HG03064 (cell line): Measurements from ENCODE around the gene GNPTG.
A peak's percentile ranks its signal among the peaks of the same experiment; 100 is the strongest.

ENCODE experiments used
- ATAC-seq: cut with Tn5 transposase; IDR thresholded peaks from one replicate; pipeline ENCODE4 v1.9.1; 2021; ENCODE audit warnings: low read depth; ENCODE audit not compliant: unreplicated experiment

The GNPTG gene

DNA sequence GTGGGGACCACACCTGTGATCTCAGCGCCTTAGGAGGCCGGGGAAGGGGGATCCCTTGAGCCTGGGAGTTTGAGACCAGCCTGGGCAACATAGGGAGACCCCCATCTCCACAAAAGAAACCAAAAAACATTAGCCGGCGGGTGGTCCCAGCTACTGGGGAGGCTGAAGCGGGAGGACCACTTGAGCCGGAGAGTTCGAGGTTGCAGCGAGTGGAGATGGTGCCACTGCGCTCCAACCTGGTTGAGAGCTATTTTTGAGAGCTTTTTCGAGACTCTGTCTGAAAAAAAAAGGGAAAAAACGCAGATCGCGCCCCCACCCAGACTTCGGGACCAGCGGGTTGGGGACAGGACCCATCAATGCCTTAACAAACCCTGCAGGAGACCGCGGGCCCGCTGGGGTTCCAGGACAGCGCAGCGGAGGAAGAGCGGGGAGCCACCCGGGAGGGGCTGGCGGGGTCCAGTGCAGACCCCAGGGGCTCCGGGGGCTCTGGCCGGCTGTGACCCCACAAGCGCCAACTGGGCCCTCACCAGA is 19.0 kb upstream of the GNPTG start:
- no peak for ATAC-seq

GRCh38 chr16:1333149-1333812 is 18.4 kb upstream of the GNPTG start, which contains the start of gene BAIAP3:
TSS of gene BAIAP3 (plus strand) at chr16:1333645. CDS start at chr16:1338550, 4,905 bp downstream.
- ATAC-seq, result no peak

GRCh38 chr16:1333854-1334700 is 17.7 kb upstream of the GNPTG start:
- no peak for ATAC-seq

GRCh38 chr16:1334739-1335138 is 17.0 kb upstream of the GNPTG start:
- no peak for ATAC-seq

- no peak for ATAC-seq
These were observed 16.3 kb upstream of the GNPTG start for GRCh38 chr16:1335211-1335971.

DNA sequence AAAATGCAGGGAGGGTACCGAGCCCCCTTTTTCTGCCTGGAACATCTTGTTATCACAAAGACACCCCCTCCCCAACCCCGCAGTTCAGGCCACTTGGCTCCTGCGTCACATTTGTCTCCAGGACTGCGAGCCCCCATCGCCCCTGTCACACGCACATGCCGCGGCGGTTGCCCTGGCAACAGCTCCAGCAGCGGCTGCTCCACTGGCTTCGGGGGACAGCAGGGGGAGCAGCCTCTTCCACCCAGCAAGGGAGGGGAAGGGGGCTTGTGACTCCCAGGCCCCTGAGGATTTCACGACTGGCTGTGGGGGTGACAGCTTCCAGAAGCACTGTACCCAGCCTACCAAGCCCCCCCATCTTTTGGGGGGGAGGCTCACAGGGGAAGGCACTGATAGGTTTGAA is 15.7 kb upstream of the GNPTG start:
- no peak for ATAC-seq

DNA sequence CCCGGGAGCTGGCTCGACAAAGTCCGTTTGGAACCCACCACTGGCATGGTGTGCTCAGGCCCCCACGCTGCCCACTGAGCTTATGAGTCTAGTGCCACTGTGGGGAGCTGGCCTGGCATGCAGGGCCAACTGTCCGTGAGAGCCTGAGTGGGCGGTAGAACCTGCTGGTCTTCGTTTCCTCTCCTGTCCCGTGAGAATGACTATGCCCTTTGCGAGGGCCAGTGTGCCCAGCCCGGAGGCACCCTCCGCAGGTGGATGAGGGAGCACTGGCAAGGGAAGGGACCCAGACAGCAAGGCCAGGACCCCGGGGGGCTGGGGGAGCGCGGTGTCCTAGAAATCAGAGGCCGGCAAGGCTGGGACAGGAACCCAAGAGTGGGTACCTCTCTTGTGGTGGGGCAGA is 15.1 kb upstream of the GNPTG start:
- ATAC-seq, result no peak

DNA sequence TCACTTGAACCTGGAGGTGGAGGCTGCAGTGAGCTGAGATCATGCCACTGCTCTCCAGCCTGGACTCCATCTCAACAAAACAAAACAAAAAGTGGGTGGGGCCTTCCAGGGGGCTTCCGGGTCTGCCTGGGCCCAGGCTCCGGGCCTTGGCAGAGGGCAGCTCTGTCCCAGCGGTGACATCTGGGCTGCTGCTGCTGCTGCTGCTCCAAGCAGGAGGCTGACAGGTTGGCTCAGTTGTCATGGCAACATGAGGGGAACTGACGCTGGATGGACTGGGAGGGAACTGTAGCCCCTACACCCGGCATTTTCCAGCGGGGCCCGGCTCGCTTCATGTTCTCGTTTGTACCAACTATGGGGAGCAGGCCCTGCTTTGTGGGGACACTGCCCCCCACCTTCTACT is 14.2 kb upstream of the GNPTG start:
- ATAC-seq, result no peak

GRCh38 chr16:1338119-1338730 is 13.5 kb upstream of the GNPTG start:
- ATAC-seq, result no peak

DNA sequence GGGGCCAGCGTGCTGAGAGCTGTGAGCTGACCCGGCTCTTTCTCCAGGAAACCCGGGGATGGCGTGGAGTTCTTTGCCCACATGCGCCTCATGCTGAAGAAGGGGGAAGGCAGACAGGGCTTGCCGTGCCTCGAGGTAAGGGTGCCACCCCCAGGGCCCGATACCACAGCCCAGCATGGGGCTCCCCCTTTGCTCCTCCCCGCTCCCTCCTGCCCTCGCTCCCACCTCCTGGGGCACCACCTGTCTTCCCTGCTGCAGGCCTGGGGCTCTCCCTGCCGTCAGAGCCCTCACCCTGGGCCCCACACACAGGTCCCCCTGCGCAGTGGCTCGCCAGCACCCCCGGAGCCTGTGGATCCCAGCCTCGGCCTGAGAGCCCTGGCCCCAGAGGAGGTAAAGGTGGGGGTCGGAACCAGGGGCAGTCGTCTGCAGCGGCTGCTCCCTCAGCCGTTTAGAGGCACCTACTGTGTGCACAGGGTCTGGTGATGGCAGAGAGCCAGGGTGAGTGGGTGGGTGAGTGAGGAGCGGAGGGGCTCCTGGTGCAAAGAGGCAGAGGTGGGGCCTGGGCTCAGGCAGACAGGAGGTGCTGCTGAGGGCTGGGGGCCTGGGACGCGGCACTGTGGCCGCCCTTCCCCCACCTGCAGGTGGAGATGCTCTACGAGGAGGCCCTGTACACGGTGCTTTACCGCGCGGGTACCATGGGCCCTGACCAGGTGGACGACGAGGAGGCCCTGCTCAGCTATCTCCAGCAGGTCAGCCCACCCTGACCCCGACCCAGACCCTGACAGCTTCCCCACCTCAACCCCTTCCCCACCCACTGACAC is 12.7 kb upstream of the GNPTG start:
- ATAC-seq, result no peak

DNA sequence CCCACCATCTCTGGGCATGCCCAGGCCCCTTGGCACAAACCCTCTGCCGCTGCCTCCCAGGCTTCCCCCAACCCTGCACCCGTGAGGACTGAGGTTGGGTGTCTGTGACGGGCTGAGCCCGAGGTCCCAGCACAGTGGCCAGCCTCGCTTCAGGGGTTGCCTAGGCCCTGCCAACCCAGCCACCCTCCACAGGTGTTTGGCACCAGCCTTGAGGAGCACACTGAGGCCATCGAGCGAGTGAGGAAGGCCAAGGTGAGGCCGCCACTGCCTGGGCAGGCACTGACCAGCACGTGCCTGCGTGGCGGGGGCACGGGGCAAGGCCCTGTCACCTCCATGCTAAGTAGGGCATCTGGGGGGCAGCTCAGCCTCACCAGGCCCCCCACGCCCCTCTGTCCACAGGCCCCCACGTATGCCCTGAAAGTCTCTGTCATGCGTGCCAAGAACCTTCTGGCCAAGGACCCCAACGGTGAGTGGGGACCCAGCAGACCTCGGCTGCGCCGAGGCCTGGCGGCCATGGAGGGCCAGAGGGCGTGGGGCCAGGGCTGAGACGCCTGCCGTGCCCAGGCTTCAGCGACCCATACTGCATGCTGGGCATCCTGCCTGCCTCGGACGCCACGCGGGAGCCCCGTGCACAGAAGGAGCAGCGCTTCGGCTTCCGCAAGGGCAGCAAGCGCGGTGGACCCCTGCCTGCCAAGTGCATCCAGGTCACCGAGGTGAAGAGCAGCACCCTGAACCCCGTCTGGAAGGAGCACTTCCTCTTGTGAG is 10.8 kb upstream of the GNPTG start:
- no peak for ATAC-seq

DNA sequence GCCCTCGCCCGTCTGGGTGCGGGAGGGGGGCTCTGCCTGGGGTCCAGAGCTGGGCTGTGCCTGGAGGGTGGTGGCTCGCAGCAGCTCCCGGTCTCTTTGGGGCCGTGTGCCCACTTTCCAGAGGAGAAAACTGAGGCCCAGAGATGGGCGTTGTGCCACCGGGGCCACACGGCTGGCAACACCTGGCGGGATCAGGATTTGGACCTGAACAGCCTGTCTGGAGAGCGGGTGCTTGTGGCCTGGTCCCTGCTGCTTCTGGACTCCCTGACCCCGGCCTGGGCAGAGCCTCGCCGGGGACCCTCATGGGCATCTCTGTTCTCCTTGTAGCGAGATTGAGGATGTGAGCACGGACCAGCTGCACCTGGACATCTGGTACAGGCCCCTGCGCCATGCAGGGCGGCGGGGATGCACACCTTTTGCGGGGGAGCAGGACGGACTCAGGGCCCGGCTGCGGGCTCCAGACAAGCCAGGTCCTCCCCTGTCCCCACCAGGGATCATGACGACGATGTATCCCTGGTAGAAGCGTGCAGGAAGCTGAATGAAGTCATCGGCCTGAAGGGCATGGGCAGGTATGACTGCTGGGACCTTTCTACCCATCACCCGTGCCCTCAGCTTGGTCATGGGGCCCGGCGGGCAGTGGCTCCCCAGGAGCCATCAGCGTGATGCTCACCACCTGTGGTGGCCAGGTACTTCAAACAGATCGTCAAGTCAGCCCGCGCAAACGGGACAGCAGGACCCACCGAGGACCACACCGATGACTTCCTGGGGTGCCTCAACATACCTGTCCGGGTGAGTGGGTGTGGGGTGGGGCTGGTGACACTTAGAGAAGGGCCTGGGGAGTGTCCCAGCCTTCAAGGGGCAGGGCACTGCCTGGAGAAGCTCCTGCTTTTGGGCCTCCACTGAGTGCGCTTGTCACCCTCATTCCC is 10.0 kb upstream of the GNPTG start:
- no peak for ATAC-seq

- peak; percentile 83 for ATAC-seq
These were observed 9.0 kb upstream of the GNPTG start for GRCh38 chr16:1342526-1343427.

- ATAC-seq, result peak; percentile 19
These were observed 8.1 kb upstream of the GNPTG start for GRCh38 chr16:1343428-1344242.

DNA sequence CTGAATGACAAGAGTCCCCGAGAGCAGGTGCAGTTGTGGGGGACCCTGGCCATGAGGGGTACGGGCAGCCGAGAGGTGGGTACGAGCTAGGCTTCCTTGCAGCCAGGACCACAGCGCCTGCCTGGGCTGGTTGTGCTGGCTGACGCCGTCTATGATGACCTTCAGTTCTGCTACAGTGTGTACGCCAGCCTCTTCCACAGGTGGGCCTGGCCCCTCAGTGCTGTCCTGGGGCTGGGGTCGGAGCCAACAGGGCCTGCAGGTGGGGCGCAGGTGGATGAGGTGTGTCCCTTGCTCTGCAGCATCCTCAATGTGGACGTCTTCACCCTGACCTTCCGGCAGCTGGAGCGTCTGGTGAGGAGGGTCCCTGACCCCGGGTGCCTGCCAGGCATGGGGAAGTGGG is 7.2 kb upstream of the GNPTG start:
- ATAC-seq, result no peak

GRCh38 chr16:1345087-1345486 is 6.6 kb upstream of the GNPTG start:
- ATAC-seq, result no peak
